T-helper 1 cell treated with Interleukin-12 subunit alpha and Interleukin-12 subunit beta and Interleukin-4 antibody, amounts not matched to agents 30 μg/mL and 1 μg/mL, for 36 hours (primary cell): ENCODE measurements around the gene ABR.
"Not testable (repeated sequence)": the region's sequence is repeated elsewhere in the genome, so short reads cannot be mapped to it uniquely, and the experiment has no call there.

Experiments used
- H3K27ac Mint-ChIP-seq: one replicate; pipeline ENCODE4 v1.8.0; 2021; ENCODE audit warnings: mild to moderate bottlenecking, mixed read lengths
- H3K27me3 Mint-ChIP-seq: one replicate; pipeline ENCODE4 v1.8.0; 2021; ENCODE audit warnings: low read depth, mixed read lengths
- H3K36me3 Mint-ChIP-seq: one replicate; pipeline ENCODE4 v1.8.0; 2021; ENCODE audit warnings: low read depth, mixed read lengths
- H3K4me1 Mint-ChIP-seq: one replicate; pipeline ENCODE4 v1.8.0; 2021; ENCODE audit warnings: low read depth, mixed read lengths
- H3K4me3 Mint-ChIP-seq: one replicate; pipeline ENCODE4 v1.8.0; 2021; ENCODE audit warnings: mild to moderate bottlenecking, moderate library complexity, mixed read lengths
- H3K9me3 Mint-ChIP-seq: one replicate; pipeline ENCODE4 v1.8.0; 2021; ENCODE audit warnings: mixed read lengths

Gene ABR

DNA sequence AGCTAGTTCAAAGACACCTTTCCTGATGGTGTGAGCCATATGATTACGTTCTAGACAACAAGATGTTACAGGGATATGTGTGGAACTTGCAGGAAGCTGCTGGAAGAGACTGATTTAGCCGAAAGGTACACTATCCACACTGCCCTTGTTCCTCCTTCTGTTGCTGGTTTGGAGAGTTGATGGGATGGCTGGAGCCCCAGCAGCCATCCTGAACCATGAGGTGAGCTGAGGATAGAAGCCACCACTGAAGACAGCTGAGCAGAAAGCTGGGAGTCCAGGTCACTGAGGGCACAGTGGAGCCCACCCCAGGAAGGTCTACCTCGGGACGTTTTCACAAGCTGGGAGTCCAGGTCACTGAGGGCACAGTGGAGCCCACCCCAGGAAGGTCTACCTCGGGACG is 51.3 kb downstream of the ABR start:
- not testable (repeated sequence) for H3K27ac Mint-ChIP-seq, H3K4me1 Mint-ChIP-seq, H3K9me3 Mint-ChIP-seq, H3K4me3 Mint-ChIP-seq, H3K36me3 Mint-ChIP-seq, H3K27me3 Mint-ChIP-seq

GRCh38 chr17:1126801-1127550 is 52.8 kb downstream of the ABR start:
- no peak overlapping the region for H3K4me3 Mint-ChIP-seq
- H3K27ac Mint-ChIP-seq = no peak overlapping the region
- H3K4me1 Mint-ChIP-seq = peaks cover 7% of the 10 kb centered on the region
- no peaks in the 10 kb centered on the region for H3K36me3 Mint-ChIP-seq
- no peaks in the 10 kb centered on the region for H3K9me3 Mint-ChIP-seq
- no peaks in the 10 kb centered on the region for H3K27me3 Mint-ChIP-seq

GRCh38 chr17:1126250-1126797 is 53.5 kb downstream of the ABR start:
- Mint-ChIP-seq H3K4me1 (peaks cover 7% of the 10 kb centered on the region), H3K9me3 (no peaks in the 10 kb centered on the region), H3K36me3 (no peaks in the 10 kb centered on the region), H3K4me3 (no peak overlapping the region), H3K27ac (no peak overlapping the region), H3K27me3 (no peaks in the 10 kb centered on the region)

DNA sequence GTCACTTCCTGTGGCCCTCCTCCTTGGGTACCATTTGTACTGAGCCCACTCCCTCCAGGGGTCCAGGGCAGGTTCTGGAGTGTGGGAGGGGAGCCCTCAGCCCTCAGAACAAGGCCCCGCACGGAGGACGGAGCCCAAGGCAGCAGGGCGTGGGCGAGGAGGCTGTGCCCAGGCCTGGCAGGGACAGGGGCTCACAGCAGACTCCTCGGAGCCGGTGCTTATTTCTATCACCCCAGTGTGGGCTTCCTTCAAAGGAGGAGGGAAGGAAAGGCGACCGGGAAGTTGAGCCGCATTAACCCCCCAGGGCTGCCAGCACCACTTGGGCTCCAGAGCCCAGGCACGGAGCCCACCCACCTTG is 54.0 kb downstream of the ABR start:
- Mint-ChIP-seq H3K9me3 (no peaks in the 10 kb centered on the region), H3K36me3 (no peaks in the 10 kb centered on the region)

GRCh38 chr17:1124896-1125787 is 54.6 kb downstream of the ABR start:
- Mint-ChIP-seq H3K9me3 (no peaks in the 10 kb centered on the region), H3K36me3 (no peaks in the 10 kb centered on the region), H3K4me3 (no peak overlapping the region), H3K27ac (no peak overlapping the region), H3K4me1 (peaks cover 7% of the 10 kb centered on the region), H3K27me3 (no peaks in the 10 kb centered on the region)

More for the DNA sequence above, 54.0 kb downstream of the ABR start:
- peaks cover 7% of the 10 kb centered on the region for H3K4me1 Mint-ChIP-seq
- H3K4me3 Mint-ChIP-seq = no peak overlapping the region
- no peak overlapping the region for H3K27ac Mint-ChIP-seq
- H3K27me3 Mint-ChIP-seq = no peaks in the 10 kb centered on the region

DNA sequence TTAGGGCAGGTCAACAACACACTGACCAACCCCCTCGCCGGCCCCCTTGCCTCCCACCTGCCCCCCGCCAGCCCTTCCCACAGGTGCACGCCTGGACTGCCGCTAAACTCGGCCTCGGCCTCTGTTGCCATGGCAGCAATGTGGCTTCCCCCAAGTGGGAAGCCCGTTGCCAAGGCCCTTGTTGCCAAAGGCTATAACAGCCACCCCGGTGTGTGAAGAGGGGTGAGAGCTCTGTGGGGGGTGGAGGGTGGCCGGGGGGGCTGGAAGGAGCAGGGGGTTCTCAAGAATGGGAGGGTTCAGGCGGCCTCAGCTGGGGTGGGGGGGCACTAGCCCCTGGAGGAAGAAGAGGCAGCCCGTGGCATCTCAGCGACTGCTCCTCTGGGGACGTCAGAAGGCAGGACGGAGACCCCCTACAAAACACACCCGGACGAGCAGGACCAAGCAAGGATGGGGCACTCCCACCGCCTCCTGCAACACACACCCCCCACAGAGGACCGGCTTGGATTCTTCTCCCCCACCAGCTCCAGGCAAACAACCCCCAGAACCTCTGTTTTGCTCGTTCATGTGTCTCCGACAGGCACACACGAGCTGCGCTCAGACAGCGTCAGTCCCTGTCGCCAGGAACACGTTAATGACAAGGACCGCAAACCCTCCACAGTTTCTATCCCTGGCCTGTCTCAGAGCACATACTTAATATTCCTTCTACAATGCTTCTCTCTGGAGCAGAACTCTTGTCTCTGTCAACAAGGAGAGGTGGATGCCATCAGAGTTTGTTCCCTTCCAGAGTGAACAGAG is 55.7 kb downstream of the ABR start:
- H3K36me3 Mint-ChIP-seq = no peaks in the 10 kb centered on the region
- no peaks in the 10 kb centered on the region for H3K9me3 Mint-ChIP-seq
- no peak overlapping the region for H3K4me3 Mint-ChIP-seq
- no peak overlapping the region for H3K27ac Mint-ChIP-seq
- peaks cover 7% of the 10 kb centered on the region for H3K4me1 Mint-ChIP-seq
- H3K27me3 Mint-ChIP-seq = no peaks in the 10 kb centered on the region

- no peak overlapping the region for H3K27ac Mint-ChIP-seq
- H3K36me3 Mint-ChIP-seq = no peaks in the 10 kb centered on the region
- no peak overlapping the region for H3K4me3 Mint-ChIP-seq
- no peaks in the 10 kb centered on the region for H3K9me3 Mint-ChIP-seq
- peaks cover 7% of the 10 kb centered on the region for H3K4me1 Mint-ChIP-seq
- no peaks in the 10 kb centered on the region for H3K27me3 Mint-ChIP-seq
These were observed 56.4 kb downstream of the ABR start for GRCh38 chr17:1123393-1123831.

DNA sequence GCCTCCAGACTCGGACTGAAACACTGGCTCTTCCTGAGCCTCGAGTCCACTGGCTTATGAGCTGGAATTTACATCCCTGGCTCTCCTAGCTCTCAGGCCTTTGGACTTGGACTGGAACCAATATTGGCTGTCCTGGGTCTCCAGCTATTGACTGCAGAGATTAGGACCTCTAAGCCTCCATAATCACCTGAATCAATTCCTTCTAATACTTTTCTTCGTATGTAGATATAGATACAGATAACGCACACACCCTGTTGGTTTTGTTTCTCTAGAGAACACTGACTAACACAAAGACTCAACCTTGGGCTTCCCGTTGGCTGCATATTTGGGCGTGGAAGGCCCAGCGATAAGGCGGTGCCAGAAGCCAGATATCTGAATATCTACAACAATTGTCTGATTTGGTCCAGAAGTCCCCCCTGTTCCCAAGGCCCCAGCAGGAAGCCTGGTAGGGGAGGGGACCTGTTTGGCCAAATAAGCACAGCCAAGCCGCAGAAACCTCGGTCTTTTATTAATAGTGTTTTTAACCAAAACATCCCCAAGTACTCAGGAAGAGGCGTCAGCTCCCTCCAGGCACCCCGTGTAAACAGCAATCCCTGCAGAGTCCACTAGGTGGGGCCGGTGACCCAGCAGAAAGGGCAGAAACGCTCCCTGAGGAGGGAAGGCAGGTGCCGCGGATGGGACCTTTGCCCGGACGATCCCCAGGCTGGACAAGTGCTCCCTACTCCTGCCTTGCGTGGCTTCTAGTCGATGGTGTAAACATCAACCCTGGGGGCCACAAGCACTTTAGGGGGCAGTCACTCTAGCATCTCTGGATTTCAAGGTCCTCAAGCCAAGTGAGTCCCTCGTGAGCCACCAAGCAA is 57.0 kb downstream of the ABR start:
- H3K9me3 Mint-ChIP-seq = no peaks in the 10 kb centered on the region
- no peak overlapping the region for H3K27ac Mint-ChIP-seq
- H3K36me3 Mint-ChIP-seq = no peaks in the 10 kb centered on the region
- no peaks in the 10 kb centered on the region for H3K27me3 Mint-ChIP-seq
- no peak overlapping the region for H3K4me3 Mint-ChIP-seq
- H3K4me1 Mint-ChIP-seq = peaks cover 7% of the 10 kb centered on the region

DNA sequence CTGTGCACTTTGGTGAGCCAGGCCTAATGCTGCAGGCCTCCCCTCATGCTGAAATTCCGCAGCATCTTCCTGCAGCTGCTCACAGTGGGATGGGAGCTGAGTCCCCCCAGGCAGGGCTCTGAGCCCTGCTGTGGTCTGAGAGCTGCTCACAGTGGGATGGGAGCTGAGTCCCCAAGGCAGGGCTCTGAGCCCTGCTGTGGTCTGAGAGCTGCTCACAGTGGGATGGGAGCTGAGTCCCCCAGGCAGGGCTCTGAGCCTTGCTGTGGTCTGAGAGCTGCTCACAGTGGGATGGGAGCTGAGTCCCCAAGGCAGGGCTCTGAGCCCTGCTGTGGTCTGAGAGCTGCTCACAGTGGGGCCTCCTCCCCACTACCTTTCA is 58.4 kb downstream of the ABR start:
- not testable (repeated sequence) for H3K4me1 Mint-ChIP-seq, H3K4me3 Mint-ChIP-seq, H3K9me3 Mint-ChIP-seq, H3K36me3 Mint-ChIP-seq, H3K27me3 Mint-ChIP-seq, H3K27ac Mint-ChIP-seq

- H3K4me3 Mint-ChIP-seq = no peak overlapping the region
- no peaks in the 10 kb centered on the region for H3K27me3 Mint-ChIP-seq
- H3K36me3 Mint-ChIP-seq = no peaks in the 10 kb centered on the region
- peaks cover 10% of the 10 kb centered on the region for H3K4me1 Mint-ChIP-seq
- no peaks in the 10 kb centered on the region for H3K9me3 Mint-ChIP-seq
- H3K27ac Mint-ChIP-seq = no peak overlapping the region
These were observed 59.0 kb downstream of the ABR start for GRCh38 chr17:1120596-1121441.

DNA sequence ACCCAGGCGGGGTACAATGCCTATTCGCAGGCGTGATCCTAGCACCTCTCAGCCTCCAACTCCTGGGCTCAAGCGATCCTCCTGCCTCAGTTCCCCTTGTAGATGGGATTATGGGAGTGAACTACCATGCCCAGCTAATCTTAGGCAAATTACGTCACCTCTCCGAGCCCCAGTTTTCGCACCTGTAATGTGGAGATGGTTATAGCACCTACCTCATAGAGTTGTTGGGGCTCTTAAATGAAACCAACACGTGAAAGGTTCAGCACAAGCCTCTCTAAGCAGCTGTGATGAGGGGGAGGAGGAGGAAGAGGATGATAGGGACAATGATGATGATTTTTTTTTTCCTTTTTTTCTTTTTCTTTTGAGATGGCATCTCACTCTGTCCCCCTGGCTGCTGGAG is 59.9 kb downstream of the ABR start:
- peaks cover 17% of the 10 kb centered on the region for H3K4me1 Mint-ChIP-seq
- no peaks in the 10 kb centered on the region for H3K9me3 Mint-ChIP-seq
- H3K4me3 Mint-ChIP-seq = no peak overlapping the region
- H3K36me3 Mint-ChIP-seq = no peaks in the 10 kb centered on the region
- H3K27ac Mint-ChIP-seq = no peak overlapping the region
- no peaks in the 10 kb centered on the region for H3K27me3 Mint-ChIP-seq

GRCh38 chr17:1116602-1117001 is 63.2 kb downstream of the ABR start:
- Mint-ChIP-seq H3K27ac (peak overlapping the region; percentile 65), H3K4me1 (peaks cover 22% of the 10 kb centered on the region), H3K27me3 (no peaks in the 10 kb centered on the region), H3K36me3 (no peaks in the 10 kb centered on the region), H3K4me3 (no peak overlapping the region), H3K9me3 (no peaks in the 10 kb centered on the region)

GRCh38 chr17:1112875-1113274 is 66.9 kb downstream of the ABR start:
- Mint-ChIP-seq H3K4me3 (no peak overlapping the region), H3K4me1 (peaks cover 40% of the 10 kb centered on the region)

More at GRCh38 chr17:1112875-1113274, 66.9 kb downstream of the ABR start:
- Mint-ChIP-seq H3K27ac (no peak overlapping the region), H3K9me3 (no peaks in the 10 kb centered on the region), H3K27me3 (no peaks in the 10 kb centered on the region), H3K36me3 (no peaks in the 10 kb centered on the region)
